ENCODE data around the gene CCNB1IP1.

Gene CCNB1IP1

GRCh38 chr14:20262642-20263128, 70.4 kb downstream of the CCNB1IP1 start:
- H3K4me3 ChIP-seq (ENCODE audit: low read length): no peak overlapping the region
- no CpG with 5 or more reads among the region's 3 CpGs for WGBS (ENCODE audit: insufficient coverage, insufficient read length)
- no peaks in the 10 kb centered on the region for H3K27me3 ChIP-seq (ENCODE audit: control insufficient read depth, insufficient read depth, low read length)
- no peaks in the 10 kb centered on the region for H3K9me3 ChIP-seq (ENCODE audit: control insufficient read depth, insufficient read depth, low read length)
- no peak overlapping the region for H3K27ac ChIP-seq (ENCODE audit: low read length)
- no peaks in the 10 kb centered on the region for H3K36me3 ChIP-seq (ENCODE audit: control insufficient read depth, insufficient read depth, low read length)
- H3K4me1 ChIP-seq (ENCODE audit: control insufficient read depth, insufficient read depth, low read length): no peaks in the 10 kb centered on the region
- no peak for DNase-seq (ENCODE audit: low read depth, low spot score)
